ENCODE data around the gene MRC2. TPM values are rescaled to one million over a fixed set of nuclear protein-coding genes. Genes with fewer than 3 reads are reported as not detected.
"Not testable (repeated sequence)": the region's sequence is repeated elsewhere in the genome, so short reads cannot be mapped to it uniquely, and the experiment has no call there.

Gene MRC2
- total RNA-seq, 1 donor from 2014 or later: 91.2 TPM

GRCh38 chr17:62688398-62689160, 61.1 kb downstream of the MRC2 start:
- H3K36me3 ChIP-seq: peaks cover 43% of the 10 kb centered on the region
- H3K4me3 ChIP-seq: no peak overlapping the region
- peak; percentile 23 for DNase-seq
- ATAC-seq: no peak
- H3K27me3 ChIP-seq (ENCODE audit: low read depth): no peaks in the 10 kb centered on the region
- H3K9me3 ChIP-seq: no peaks in the 10 kb centered on the region
- no peaks in the 10 kb centered on the region for H3K4me1 ChIP-seq
- intact Hi-C loops (cut with DNase I): no loop called here
- TF ChIP-seq CTCF (IDR thresholded peaks at IDR 0.05): no peak
- no peak overlapping the region for H3K27ac ChIP-seq

GRCh38 chr17:62689441-62690167, 62.1 kb downstream of the MRC2 start:
- no peak for ATAC-seq
- no peaks in the 10 kb centered on the region for H3K27me3 ChIP-seq (ENCODE audit: low read depth)
- TF ChIP-seq CTCF (IDR thresholded peaks at IDR 0.05): no peak
- H3K9me3 ChIP-seq: no peaks in the 10 kb centered on the region
- no peaks in the 10 kb centered on the region for H3K4me1 ChIP-seq
- intact Hi-C loops (cut with DNase I): no loop called here
- H3K4me3 ChIP-seq: no peak overlapping the region
- H3K36me3 ChIP-seq: peaks cover 34% of the 10 kb centered on the region
- H3K27ac ChIP-seq: no peak overlapping the region
- peak; percentile 36 for DNase-seq

GRCh38 chr17:62690168-62690897, 62.9 kb downstream of the MRC2 start:
- Histone ChIP-seq H3K36me3 (peaks cover 30% of the 10 kb centered on the region), H3K9me3 (no peaks in the 10 kb centered on the region), H3K4me1 (peaks cover 6% of the 10 kb centered on the region), H3K27me3 (ENCODE audit: low read depth) (no peaks in the 10 kb centered on the region), H3K4me3 (no peak overlapping the region), H3K27ac (no peak overlapping the region)
- ATAC-seq (no peak), DNase-seq (no peak)
- no peak for TF ChIP-seq CTCF (IDR thresholded peaks at IDR 0.05)
- intact Hi-C loops (cut with DNase I): no loop called here

GRCh38 chr17:62691589-62691915, 64.1 kb downstream of the MRC2 start:
- H3K4me1 ChIP-seq; intact Hi-C loops (cut with DNase I); DNase-seq; H3K9me3 ChIP-seq; H3K4me3 ChIP-seq; H3K27me3 ChIP-seq (ENCODE audit: low read depth); H3K27ac ChIP-seq; ATAC-seq: not testable (repeated sequence)
- H3K36me3 ChIP-seq: peaks cover 30% of the 10 kb centered on the region

GRCh38 chr17:62692159-62692651, 64.7 kb downstream of the MRC2 start:
- intact Hi-C loops (cut with DNase I): no loop called here
- H3K4me1 ChIP-seq: peaks cover 6% of the 10 kb centered on the region

More at GRCh38 chr17:62692159-62692651, 64.7 kb downstream of the MRC2 start:
- Histone ChIP-seq H3K27me3 (ENCODE audit: low read depth) (no peaks in the 10 kb centered on the region), H3K4me3 (no peak overlapping the region), H3K27ac (no peak overlapping the region), H3K36me3 (peaks cover 30% of the 10 kb centered on the region), H3K9me3 (no peaks in the 10 kb centered on the region)
- TF ChIP-seq CTCF (IDR thresholded peaks at IDR 0.05): no peak
- DNase-seq (no peak), ATAC-seq (no peak)
